Stomach (tissue), 9 donors: ENCODE data around the gene SYTL1. TPM values are rescaled to one million over a fixed set of nuclear protein-coding genes. Genes with fewer than 3 reads are reported as not detected.

ENCODE experiments used
- DNase-seq, 2 donors: peaks; one replicate each; pipeline versions ENCODE4 v3.0.0 to v3.0.0-alpha.2; 2013 to 2019
- H3K27ac ChIP-seq, 5 donors: fragments of 200-600 bp in 4 of 5; sonication (generic) in 4 of 5; one replicate each; pipeline ENCODE4 v1.5.1; 2013 to 2019; ENCODE audit warnings: mild to moderate bottlenecking in 1 of 5, moderate library complexity in 1 of 5
- H3K27me3 ChIP-seq, 3 donors: fragments of 200-600 bp; sonication (generic); one replicate each; pipeline ENCODE4 v1.5.1; 2017 to 2019; ENCODE audit warnings: mixed run types in 1 of 3
- H3K36me3 ChIP-seq, 4 donors: fragments of 200-600 bp; sonication (generic); 1 replicate in 3 of 4; 2 replicates in 1 of 4; pipeline ENCODE4 v1.5.1; 2016 to 2019
- H3K4me1 ChIP-seq, 4 donors: fragments of 200-600 bp; sonication (generic); one replicate each; pipeline ENCODE4 v1.5.1; 2016 to 2019
- H3K4me3 ChIP-seq, 4 donors: fragments of 200-600 bp; sonication (generic) in 3 of 4; one replicate each; pipeline ENCODE4 v1.5.1; 2016 to 2019; ENCODE audit warnings: mild to moderate bottlenecking in 1 of 4
- H3K9me3 ChIP-seq, 4 donors: fragments of 200-600 bp; sonication (generic); one replicate each; pipeline ENCODE4 v1.5.1; 2016 to 2019
- CTCF ChIP-seq, 7 experiments: fragments of 450-650 bp in 4 of 7; fragments of 200-600 bp in 3 of 7; sonication (generic) in 3 of 7; IDR thresholded peaks; one replicate each; pipeline ENCODE4 v1.5.1; 2016 to 2019; ENCODE audit warnings: antibody characterized with exemption in 7 of 7, control low read depth in 2 of 7, mild to moderate bottlenecking in 1 of 7
- EP300 ChIP-seq: sonication (generic); formaldehyde crosslinking; IDR thresholded peaks from one replicate; pipeline ENCODE4 v1.6.1; 2017; ENCODE audit warnings: antibody characterized with exemption
- POLR2A ChIP-seq, 4 donors: fragments of 450-650 bp; IDR thresholded peaks; one replicate each; pipeline ENCODE4 v1.6.1; 2016; ENCODE audit warnings: antibody characterized with exemption in 4 of 4, control low read depth in 2 of 4, mild to moderate bottlenecking in 1 of 4, moderate library complexity in 1 of 4
- POLR2AphosphoS5 ChIP-seq, 3 donors: sonication (generic); formaldehyde crosslinking; IDR thresholded peaks; one replicate each; pipeline ENCODE4 v1.6.1; 2016; ENCODE audit warnings: antibody characterized with exemption in 3 of 3
- WGBS, 5 donors: extraction: QIAGEN DNeasy Blood & Tissue Kit in 3 of 5; methylation state at CpG; one replicate each; pipeline versions ENCODE4 v1.1.5 to v1.1.7; 2013 to 2018; 5-methylcytosine and 5-hydroxymethylcytosine counted together
- intact Hi-C: fragments of 100-400 bp; cut with DNase I; formaldehyde crosslinking; loops from one replicate; pipeline ENCODE4 v1.15.1; 2023; ENCODE audit warnings: low total_unique reads
- polyA plus RNA-seq, 3 donors: library from polyadenylated mRNA; stranded (reverse); fragments of 200-250 nt; gene quantifications; one replicate each; pipeline ENCODE4 v1.2.3, GENCODE V29; 2013
- total RNA-seq, 5 donors: library from RNA; depleted of rRNA; stranded (reverse); fragments of >200 nt; gene quantifications; one replicate each; pipeline versions ENCODE4 v1.1.0 to v1.2.3, GENCODE V29; 2014 to 2016
- donor health status: healthy with polysubstance abuse.
- donor health status: Bipolar disorder and iron deficiency.
- donor health status: healthy.

SYTL1 gene
- total and polyA plus RNA-seq, 8 donors, result 15.6 to 222 (median 58.2) TPM

DNA sequence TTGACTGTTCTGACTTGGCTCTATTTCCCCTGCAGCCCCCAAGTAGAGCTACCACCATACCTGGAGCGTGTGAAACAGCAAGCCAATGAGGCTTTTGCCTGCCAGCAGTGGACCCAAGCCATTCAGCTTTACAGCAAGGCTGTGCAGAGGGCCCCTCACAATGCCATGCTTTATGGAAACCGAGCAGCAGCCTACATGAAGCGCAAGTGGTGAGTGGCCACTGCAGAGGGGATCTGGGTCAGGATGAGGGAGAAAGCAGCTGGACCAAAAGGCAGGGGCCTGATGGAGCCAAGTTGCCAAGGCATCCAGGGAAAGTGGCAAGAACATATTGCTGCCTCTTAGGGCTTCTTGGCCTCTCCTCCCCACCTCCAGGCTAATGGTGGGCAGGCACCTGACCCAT lies 43.9 kb upstream of the SYTL1 start:
- intact Hi-C loops, result no loop called here
- Histone ChIP-seq H3K4me3 (no peak overlapping the region), H3K9me3 (no peaks in the 10 kb centered on the region), H3K4me1 (peaks cover 15 to 51% (median 31%) of the 10 kb centered on the region in 4 donors), H3K36me3 (peaks cover 60 to 96% (median 93%) of the 10 kb centered on the region in 4 donors), H3K27ac (peak overlapping the region in 4 of 5 donors; percentile 85 to 90 (median 88)), H3K27me3 (no peaks in the 10 kb centered on the region)
- TF ChIP-seq CTCF (IDR thresholded peaks at IDR 0.05) (no peak), POLR2A (IDR thresholded peaks at IDR 0.05) (no peak), EP300 (no peak), POLR2AphosphoS5 (IDR thresholded peaks at IDR 0.05) (no peak)
- 94 to 100% (median 96%) methylated on average over 3 of the region's 3 CpGs for whole genome bisulfite sequencing, 5 donors
- DNase-seq, result no peak

- WGBS, 5 donors, result 64 to 85% (median 78%) methylated on average over 5 to 8 of the region's 8 CpGs
- Histone ChIP-seq H3K4me3 (no peak overlapping the region), H3K27ac (peak overlapping the region; percentile 46 to 90 (median 88)), H3K27me3 (no peaks in the 10 kb centered on the region), H3K36me3 (peaks cover 62 to 96% (median 93%) of the 10 kb centered on the region in 4 donors), H3K4me1 (peaks cover 15 to 51% (median 31%) of the 10 kb centered on the region in 4 donors), H3K9me3 (no peaks in the 10 kb centered on the region)
- TF ChIP-seq EP300 (no peak), CTCF (IDR thresholded peaks at IDR 0.05) (no peak), POLR2A (IDR thresholded peaks at IDR 0.05) (no peak), POLR2AphosphoS5 (IDR thresholded peaks at IDR 0.05) (no peak)
- DNase-seq, result peak in 1 of 2 donors; percentile 73
- intact Hi-C loops, result no loop called here
Observed at GRCh38 chr1:27298632-27299384, 43.0 kb upstream of the SYTL1 start.

- TF ChIP-seq POLR2A (IDR thresholded peaks at IDR 0.05), result no peak
- TF ChIP-seq EP300, result peak; percentile 60
- peak in 2 of 3 donors; percentile 10 to 13 for TF ChIP-seq POLR2AphosphoS5 (IDR thresholded peaks at IDR 0.05)
- H3K9me3 ChIP-seq, result no peaks in the 10 kb centered on the region
- no peak overlapping the region for H3K4me3 ChIP-seq
- peaks cover 15 to 51% (median 31%) of the 10 kb centered on the region in 4 donors for H3K4me1 ChIP-seq
- DNase-seq, result peak; percentile 48 to 91
- H3K27me3 ChIP-seq, result no peaks in the 10 kb centered on the region
- H3K36me3 ChIP-seq, result peaks cover 58 to 96% (median 93%) of the 10 kb centered on the region in 4 donors
- H3K27ac ChIP-seq, result peak overlapping the region; percentile 46 to 90 (median 88)
- 55 to 76% (median 61%) methylated on average over 12 to 14 of the region's 14 CpGs for WGBS, 5 donors
- intact Hi-C loops, result loop anchor here (5.0 to 10.0 kb wide), 2 partner anchors 93 to 305 kb away; partner anchors contain the start of genes AHDC1 and GPR3
Observed at GRCh38 chr1:27299385-27300271, 42.2 kb upstream of the SYTL1 start.

DNA sequence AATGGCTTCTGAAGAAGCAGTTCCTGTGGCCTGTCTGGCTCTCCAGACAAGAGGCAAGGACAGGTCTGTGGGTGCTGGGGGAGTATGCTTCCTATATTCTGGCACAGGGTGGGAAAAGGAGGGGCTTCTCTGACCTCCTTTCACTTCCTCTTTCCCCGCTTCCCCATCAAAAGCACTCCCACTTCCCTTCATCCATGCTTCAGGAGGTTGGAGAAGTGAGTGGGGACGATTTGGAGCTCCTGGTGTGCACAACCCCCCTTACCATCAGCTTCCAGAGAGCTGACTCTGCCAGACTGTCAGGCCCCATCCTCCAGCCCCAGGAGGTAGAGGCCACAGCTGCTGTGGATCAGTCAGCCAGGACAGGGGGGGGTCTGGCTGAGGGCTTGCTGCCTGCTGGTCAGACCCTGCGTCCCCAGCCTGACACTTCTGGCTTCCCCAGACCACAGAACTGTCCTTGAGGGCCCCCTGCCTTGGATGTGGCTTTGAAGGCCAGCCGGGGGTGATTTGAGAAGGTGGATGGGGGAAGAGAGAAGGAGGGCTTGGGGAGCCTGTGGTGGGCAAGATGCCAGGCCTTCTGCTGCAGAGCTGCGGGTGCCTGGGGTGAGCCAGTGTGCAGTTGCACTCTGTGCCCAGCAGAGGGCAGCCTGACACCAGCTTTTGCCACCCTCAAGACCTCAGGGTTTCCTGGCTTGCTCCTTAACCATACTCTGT lies 41.3 kb upstream of the SYTL1 start:
- peaks cover 61 to 96% (median 92%) of the 10 kb centered on the region in 4 donors for H3K36me3 ChIP-seq
- TF ChIP-seq POLR2A (IDR thresholded peaks at IDR 0.05) (no peak), CTCF (IDR thresholded peaks at IDR 0.05) (peak in 6 of 7 experiments; percentile 88 to 100 (median 99)), POLR2AphosphoS5 (IDR thresholded peaks at IDR 0.05) (peak in 1 of 3 donors; percentile 65)
- peaks cover 15 to 51% (median 31%) of the 10 kb centered on the region in 4 donors for H3K4me1 ChIP-seq
- intact Hi-C loops, result loop anchor here (5.0 to 10.0 kb wide), 2 partner anchors 92 to 304 kb away; partner anchors contain the start of genes AHDC1 and GPR3
- H3K27me3 ChIP-seq, result no peaks in the 10 kb centered on the region
- H3K4me3 ChIP-seq, result no peak overlapping the region
- peak; percentile 85 to 97 for DNase-seq
- H3K9me3 ChIP-seq, result no peaks in the 10 kb centered on the region
- 22 to 55% (median 45%) methylated on average over 2 to 5 of the region's 5 CpGs for WGBS, 5 donors
- peak overlapping the region; percentile 37 to 90 (median 88) for H3K27ac ChIP-seq
